GM21360 (cell line): ENCODE data around the gene TRMT2A.
A peak's percentile ranks its signal among the peaks of the same experiment; 100 is the strongest.
"Not testable (repeated sequence)": the region's sequence is repeated elsewhere in the genome, so short reads cannot be mapped to it uniquely, and the experiment has no call there.

Source experiments
- ATAC-seq: cut with Tn5 transposase; IDR thresholded peaks from one replicate; pipeline ENCODE4 v1.9.1; 2021; ENCODE audit warnings: mild to moderate bottlenecking, moderate library complexity; ENCODE audit not compliant: unreplicated experiment

Gene TRMT2A, protein sequence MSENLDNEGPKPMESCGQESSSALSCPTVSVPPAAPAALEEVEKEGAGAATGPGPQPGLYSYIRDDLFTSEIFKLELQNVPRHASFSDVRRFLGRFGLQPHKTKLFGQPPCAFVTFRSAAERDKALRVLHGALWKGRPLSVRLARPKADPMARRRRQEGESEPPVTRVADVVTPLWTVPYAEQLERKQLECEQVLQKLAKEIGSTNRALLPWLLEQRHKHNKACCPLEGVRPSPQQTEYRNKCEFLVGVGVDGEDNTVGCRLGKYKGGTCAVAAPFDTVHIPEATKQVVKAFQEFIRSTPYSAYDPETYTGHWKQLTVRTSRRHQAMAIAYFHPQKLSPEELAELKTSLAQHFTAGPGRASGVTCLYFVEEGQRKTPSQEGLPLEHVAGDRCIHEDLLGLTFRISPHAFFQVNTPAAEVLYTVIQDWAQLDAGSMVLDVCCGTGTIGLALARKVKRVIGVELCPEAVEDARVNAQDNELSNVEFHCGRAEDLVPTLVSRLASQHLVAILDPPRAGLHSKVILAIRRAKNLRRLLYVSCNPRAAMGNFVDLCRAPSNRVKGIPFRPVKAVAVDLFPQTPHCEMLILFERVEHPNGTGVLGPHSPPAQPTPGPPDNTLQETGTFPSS

GRCh38 chr22:20116951-20117632 lies at the start of gene TRMT2A:
Gene TRMT2A, minus strand, starts transcription at chr22:20117226. Its CDS starts 320 bp downstream, at chr22:20116906.
- peak; percentile 67 for ATAC-seq

DNA sequence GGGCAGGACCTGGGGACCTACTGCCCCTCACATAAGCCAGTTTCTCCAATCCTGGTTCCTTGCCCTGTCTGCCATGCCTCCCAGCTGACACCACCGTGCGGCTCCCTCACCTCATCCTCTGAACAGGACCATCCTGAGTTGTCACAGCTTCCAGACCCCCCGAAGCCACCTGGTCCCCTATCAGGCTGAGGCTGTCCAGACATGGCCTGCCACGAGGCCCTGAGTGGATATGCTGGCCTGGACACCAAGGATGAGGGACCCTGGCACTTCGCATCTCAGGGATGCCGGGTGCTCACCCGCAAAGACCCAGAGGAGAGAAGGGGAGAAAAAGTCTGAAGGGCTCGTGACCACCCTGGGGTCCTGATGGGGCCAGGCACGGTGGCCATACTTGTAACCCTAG lies 49.7 kb upstream of the TRMT2A start:
- ATAC-seq: no peak

DNA sequence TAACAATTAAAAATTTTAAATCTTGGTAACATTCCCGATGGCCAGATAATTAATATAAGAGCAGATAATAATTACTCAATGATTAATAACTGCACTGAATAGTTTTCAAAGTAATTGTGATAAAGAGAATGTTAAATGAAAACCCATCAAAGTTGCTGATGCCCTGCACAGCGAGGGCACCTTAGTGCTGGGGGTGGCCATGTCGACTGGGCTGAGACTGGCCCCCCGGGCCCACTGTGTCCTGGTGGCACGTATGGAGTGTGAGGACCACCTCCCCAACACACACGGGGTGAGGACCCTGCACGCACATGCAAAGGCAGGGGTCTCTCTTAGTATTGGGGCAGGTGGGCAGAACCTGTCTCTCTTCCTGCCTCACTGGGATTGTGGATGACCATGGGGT lies 48.9 kb upstream of the TRMT2A start:
- no peak for ATAC-seq

GRCh38 chr22:20165421-20165820 lies 48.4 kb upstream of the TRMT2A start:
- no peak for ATAC-seq

GRCh38 chr22:20164863-20165262 lies 47.8 kb upstream of the TRMT2A start:
- no peak for ATAC-seq

DNA sequence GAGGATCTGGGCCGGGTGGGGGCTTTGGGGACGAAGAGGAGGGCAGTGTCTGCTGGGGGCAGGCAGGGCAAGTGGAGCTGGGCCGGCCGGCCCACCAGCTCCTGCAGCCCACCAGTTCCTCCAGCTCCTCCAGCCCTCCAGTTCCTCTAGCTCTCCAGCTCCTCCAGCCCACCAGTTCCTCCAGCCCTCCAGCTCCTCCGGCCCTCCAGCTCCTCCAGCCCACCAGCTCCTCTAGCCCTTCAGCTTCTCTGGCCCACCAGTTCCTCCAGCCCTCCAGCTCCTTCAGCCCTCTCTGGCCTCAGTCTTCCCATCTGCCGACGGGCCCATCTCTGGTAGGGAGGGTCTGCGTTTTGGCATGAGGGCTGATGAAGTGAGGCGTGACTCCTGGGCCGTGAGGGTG lies 43.0 kb upstream of the TRMT2A start:
- ATAC-seq: no peak

- ATAC-seq: not testable (repeated sequence)
Observed at GRCh38 chr22:20159531-20159930, 42.5 kb upstream of the TRMT2A start.

DNA sequence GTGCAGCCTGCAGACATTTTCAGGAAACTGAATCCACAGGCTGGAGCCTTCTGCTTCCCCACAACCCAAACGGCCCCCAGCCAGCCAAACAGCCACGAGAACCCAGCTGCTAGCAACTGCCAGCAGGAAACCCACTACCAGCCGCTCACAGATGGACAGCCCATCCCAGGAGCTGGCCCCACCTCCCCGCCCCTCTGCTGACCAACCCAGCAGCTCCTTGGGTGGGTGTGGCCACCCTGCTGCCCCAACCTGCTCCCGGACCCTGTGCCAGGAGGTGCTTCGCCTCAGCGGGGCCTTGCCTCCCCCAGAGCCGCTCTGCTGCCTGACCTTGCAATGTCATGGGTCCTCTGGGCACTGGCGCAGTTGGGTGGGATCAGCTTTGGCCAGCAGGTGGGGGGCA lies 42.0 kb upstream of the TRMT2A start:
- no peak for ATAC-seq

- ATAC-seq: no peak
Observed at GRCh38 chr22:20158391-20159036, 41.5 kb upstream of the TRMT2A start.

- no peak for ATAC-seq
Observed at GRCh38 chr22:20157430-20158183, 40.6 kb upstream of the TRMT2A start.

GRCh38 chr22:20156611-20157429 lies 39.8 kb upstream of the TRMT2A start:
- no peak for ATAC-seq

DNA sequence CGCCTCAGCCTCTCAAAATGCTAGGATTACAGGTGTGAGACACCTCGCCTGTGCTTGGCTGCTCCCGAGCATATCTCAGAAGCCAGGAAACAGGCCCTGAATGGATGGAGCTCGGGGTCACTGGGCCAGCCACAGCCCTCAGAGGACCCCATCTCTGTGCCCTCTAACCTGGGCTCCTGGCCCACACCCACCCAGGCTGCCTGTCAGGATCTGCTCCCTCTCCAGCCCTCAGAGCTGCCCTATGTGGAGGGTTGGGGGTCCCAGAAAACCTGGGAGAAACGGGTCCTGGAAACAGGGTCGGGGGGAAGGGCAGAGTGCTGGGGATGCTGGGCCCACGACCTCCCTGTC lies 39.0 kb upstream of the TRMT2A start:
- no peak for ATAC-seq

DNA sequence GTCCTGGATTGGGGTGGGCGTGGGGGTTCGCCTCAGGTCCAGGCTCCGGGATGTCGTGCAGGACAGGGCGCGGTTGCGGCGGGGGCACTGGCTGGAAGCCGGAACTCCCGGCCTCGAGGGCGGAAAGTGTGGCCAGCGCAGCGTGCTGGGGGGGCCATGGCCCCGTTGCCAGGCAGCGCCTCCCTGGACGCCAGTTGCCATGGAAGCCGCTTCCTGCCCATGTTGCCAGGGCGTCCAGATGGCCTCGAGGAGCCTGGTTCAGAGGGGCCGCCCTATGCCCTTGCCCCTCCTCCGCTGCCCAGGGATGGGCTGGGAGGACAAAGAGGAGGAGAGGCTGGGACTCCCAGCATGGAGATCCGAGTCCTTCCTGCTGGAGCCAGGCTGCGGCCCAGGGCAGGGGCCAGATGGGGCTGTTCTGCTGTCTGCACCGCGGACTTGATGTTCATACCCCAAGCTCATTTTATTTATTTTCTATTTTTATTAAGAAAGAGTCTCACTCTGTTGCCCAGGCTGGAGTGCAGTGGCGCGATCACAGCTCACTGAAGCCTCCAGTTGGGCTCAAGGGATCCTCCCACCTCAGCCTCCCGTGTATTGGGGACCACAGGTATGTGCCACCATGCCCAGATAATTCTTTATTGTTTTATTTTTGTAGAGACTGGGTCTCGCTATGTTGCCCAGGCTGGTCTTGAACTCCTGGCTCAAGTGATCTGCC lies 38.5 kb upstream of the TRMT2A start:
- no peak for ATAC-seq

- no peak for ATAC-seq
Observed at GRCh38 chr22:20154602-20155187, 37.7 kb upstream of the TRMT2A start.

- no peak for ATAC-seq
Observed at GRCh38 chr22:20153945-20154344, 36.9 kb upstream of the TRMT2A start.

- ATAC-seq: no peak
Observed at GRCh38 chr22:20152464-20152890, 35.5 kb upstream of the TRMT2A start.

DNA sequence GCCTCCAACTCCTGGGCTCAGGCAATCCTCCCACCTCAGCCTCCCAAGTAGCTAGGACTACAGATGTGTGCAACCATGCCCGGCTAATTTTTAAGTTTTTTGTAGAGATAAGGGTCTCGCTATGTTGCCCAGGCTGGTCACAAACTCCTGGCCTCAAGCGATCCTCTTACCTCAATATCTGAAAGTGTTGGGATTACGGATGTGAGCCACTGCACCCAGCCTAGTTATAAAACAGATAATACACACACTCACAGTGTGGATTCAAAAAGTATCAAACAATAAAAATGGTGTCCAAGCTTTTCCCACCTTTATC lies 34.2 kb upstream of the TRMT2A start:
- no peak for ATAC-seq

GRCh38 chr22:20150381-20151275 lies 33.6 kb upstream of the TRMT2A start, which contains the start of gene CCDC188:
Gene CCDC188, minus strand, starts transcription at chr22:20151055. Its CDS starts 69 bp downstream, at chr22:20150986.
- no peak for ATAC-seq
